ENCODE measurements around the gene TTBK1.

Gene TTBK1

DNA sequence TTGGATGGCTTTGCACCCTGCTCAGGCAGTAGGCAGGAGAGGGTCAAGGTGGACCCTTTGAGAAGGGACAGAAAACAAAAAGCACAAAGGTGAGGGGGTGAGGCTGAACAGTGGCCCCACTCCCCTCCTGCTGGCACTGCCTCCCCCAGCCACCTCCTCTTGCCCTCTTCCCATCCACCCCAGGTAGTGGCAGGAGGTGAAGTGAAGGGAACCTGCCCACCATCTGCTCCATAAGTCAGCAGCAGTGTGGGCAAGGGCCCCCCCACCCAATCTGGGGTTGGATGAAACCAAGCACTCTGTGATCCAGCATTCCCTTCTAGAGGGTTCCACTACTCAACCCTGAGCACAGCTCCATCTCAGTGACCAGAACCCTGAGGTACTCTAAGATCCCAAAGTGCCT is 28.7 kb downstream of the TTBK1 start:
- DNase-seq (ENCODE audit: low read depth, low spot score): no peak

DNA sequence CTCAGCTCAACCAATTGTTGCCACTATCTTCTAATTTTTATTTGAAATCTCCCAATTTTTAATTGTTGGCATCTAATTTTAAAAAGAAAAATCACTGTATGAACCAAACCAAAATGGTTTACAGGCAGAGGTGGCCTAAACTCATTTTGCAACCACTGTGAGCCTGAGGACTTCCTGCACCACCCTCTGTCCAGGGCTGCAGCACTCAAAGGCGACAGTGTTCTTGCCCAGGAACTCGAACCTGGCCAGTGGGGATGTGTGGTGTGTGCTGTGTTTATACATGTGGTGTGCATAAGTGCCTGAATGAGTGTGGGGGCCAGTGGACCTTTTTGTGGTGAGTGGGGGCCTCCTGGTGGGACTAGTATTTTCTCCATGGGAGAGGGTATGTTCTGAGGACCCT is 30.4 kb downstream of the TTBK1 start:
- DNase-seq (ENCODE audit: low read depth, low spot score): no peak

DNA sequence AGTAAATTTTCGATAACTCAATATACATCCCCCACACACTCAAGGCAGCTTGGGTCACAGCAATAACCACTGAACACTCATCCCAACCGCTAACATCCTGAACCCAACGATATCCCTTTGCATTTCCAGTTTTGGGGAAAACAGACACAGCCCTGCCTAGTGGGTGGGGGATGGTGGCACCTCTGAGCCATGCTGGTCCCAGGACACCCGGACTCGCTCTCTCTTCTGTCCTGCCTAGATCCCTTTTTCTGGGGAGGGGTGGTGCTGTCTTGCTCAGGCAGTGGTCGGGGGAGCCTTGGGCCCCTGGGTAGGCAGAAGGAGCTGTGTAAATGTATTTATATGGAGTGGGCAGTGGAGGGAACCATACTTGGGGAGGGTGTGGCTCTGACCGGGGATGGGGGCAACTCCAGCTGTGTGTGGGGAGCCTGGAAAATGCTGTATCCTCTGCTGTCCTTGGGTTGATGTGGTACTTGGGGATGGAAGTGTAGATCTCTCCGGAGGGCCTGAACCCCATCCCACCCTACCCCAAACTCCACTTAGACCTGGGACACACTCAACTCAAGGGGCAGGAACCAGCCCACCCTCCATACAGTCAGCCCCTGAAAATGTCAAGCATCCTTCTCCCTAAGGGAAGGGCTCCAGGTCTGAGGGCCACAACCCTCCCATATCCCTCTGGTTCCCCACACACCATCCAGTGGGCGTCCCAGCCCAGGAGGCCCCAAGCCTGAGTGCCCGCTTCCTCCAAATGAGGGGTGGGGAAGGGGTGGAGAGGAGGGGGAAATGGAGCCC is 31.0 kb downstream of the TTBK1 start:
- no peak for DNase-seq (ENCODE audit: low read depth, low spot score)

DNA sequence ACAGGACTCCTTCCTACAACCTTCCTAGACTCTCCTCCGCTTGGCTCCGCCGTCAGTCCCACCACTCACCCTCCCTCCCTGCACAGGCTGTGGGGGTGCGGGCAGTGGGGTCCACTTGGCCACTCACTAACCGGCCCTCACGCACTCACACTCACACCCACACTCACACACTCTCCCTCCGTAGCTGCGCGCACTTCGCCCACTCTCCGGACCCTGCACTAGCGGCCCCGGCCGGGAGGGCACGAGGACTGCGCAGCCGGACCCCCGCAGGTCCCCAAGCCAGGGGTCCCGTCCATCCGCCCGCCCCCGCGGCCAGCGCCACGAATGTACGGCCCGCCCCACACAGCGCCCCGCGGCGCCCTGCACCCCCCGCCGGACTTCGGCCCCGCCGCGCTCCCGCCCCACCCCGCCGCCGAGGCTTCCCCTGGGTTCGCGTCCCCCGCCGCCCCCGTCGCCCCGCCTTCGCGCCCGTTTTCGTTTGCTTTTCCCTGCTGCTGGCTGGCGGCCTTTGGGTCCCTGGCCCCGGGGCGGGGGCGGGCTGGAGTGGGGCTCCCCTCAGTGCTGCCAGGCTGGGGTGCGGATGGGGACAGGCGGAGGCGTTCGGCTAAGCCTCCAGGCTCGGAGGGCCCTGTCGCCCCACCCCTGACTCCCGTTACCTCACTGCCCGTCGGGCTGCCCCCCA is 31.8 kb downstream of the TTBK1 start:
- DNase-seq (ENCODE audit: low read depth, low spot score): no peak

DNA sequence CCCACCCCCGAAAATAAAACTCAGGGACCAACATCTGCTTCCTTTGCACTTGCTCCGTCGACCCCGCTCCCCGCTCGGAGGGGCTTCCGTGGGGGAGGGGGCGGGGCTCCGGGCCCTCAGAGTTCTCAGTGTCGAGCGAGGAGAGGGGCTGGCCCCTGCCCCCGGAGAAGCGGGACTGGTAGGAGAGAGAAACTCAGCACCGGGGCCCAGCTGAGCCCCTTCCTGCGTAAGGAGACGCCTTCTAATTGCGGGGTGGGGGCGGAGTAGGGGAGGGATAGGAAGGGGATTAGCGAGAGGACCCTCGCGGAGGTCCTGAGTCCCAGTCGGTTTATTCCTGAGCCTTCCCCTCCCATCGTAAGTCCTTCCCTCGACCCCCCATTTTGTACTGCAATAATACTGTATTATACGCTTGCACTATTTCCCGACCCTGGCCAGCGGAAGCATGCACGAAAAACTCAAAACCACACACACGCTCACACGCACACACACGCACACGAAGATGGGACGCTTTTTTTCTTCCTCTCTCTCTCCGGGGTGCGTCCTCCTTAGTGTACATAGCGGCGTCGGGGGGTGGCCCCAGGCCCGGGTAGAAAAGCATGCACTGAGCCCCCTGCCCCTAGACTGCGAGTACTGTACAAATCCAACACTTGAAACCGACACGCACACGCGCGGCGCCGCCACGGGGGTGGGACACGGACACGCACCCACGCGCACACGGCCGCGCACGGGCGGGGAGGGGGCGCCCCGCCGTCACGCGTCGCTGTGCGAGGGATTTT is 32.7 kb downstream of the TTBK1 start:
- no peak for DNase-seq (ENCODE audit: low read depth, low spot score)

DNA sequence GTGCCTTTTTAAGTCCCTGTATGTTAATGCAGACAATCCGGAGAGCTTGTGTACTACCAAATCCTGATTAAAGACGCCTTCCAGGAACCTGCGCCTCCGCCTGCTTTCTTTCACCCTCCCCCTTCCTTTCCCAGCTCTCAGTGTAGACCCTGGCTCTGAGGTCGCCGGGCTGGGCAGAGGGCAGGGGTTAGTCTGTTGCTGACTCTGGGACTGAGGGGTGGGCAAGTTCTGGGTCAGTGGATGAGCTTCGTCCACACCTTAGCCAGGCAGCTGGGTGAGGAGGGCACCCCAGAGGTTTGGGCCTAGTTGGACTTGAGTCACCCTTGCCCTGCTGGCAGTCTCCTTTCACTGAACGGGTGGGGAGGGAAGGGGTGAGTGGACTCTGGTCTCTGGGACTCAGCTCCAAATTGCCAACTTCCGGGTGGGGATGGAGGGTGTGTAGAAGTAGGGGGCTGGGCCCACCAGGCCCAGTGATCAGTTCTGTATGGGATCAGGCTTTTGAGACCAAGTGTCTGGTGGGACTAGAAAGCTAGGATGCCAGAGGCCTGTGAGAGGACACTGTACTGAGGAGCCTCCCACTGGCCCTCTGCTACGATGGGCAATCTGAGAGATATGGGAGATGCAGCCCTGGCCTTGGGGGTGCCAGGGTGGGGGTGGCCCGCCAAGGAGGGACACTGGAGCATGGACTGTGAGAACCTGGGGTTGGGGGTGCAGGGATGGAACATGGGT is 33.5 kb downstream of the TTBK1 start:
- no peak for DNase-seq (ENCODE audit: low read depth, low spot score)

DNA sequence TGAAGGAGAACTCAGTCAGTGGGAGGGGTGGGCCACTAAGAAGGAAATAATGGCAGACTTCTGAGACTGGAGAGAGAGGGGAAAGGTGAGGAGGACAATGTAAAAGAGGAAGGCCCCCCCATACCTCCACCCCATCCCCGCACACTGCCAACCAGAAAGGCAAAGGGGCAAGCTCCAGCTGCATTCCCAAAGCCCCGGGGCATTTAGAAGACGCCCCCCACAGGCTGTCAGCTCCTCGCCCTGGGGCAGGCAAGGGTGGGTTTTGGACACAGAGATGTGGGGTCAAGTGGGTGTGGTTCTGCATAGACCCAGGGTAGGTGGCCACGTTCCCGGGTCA is 34.0 kb downstream of the TTBK1 start:
- no peak for DNase-seq (ENCODE audit: low read depth, low spot score)

DNA sequence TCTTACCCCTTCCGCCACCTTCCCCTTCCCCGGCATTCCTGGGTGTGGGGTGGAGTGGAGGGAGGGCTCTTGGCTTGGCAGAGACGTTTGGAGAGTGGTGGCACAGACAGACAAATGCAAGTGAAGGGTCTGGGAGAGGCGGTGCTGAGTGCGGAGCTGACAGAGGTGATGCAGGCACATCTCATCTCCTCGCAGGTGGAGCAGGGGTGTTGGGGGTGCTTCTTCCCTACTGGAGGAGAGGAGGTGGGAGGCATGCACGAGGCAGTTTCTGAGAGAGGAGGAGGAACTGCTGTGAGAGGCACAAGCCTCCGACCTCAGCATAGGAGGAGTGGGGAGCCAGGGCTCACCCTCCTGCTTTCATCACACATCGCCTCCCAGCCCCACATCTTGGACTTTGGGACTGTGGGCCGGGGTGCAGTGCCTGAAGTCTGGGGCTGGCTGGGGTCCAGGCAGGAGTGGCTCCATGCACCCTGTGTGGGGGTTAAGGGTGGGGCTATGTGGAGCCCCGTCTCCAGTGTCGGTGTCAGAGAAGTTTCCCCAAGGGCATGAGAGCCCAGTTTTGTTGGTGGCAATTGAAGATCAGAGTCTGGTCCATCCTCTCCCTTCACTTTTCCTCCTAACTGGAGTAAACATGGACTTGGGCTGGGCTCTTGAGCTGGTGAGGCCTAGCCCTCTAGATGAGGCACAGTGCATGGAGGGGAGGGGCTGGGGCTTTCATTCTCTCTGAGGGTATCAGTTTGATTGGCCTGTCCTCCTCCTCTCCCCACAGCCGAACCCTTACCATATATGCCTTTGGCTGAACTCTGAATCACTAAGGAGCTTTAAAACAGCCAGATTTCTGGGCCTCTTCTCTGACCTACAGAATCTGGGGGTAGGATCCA is 34.6 kb downstream of the TTBK1 start:
- DNase-seq (ENCODE audit: low read depth, low spot score): no peak

DNA sequence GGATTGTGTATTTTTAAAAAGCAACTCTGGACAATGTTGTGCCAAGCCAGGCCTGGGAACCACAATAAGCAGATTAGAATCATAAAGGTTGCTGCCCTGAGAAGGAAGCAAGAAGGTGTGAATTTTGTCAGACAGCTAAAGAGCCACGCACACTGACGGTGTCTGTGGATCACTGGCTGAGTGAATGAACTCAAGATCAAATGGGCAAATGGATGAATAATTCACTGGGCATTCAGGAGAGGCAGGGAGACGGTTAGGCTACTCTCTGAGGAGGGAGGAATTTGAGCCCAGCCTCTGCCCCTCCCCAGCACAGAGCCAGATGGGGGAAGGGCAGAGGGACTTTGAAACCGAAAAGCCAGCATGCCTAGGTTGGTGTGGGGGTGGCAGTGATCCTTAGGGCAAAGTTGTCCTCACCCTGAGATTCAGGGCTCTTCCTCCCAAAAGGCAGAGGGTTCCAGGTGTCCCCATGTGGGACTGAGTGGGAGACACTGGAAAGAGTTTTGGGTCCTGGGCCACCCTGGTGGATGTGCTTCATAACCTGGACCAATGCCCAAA is 35.3 kb downstream of the TTBK1 start:
- DNase-seq (ENCODE audit: low read depth, low spot score): no peak

DNA sequence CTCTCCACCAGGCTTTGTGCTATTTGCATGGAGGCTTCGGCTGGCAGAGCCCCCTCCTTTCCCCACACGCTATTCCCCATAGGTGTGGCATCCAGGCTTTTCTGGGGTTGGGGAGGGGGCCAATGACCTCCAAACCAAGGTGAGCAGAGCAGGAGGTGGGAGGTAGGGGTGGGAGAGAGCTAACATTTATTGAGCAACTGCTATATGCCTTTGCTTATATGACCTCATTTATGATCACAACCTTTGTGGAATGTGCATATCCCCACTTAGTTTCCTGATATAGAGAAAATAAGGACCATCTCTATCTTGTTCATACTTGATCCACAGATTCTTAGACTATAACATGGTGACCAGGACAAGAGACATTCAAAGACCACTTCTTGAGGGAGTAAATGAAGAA is 37.0 kb downstream of the TTBK1 start:
- no peak for DNase-seq (ENCODE audit: low read depth, low spot score)

DNA sequence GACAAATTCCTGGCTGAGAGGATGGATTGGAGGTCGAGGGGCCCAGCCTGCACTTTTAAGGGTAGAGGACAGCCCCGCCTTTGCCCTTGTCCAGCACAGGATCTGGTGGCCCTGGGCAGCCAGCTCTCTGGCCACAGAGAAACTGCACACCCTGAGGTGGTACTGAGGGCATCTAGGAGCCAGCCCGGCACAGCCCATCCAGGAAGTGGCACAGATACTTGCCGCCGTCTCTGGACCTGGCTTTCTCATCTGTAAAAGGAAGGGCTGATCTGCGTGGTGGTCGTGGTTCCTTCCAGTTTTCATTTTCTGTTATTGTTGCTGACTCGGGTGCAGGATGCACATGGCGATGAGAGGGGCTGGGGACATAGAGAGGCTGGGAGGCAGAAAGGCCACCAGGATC is 38.8 kb downstream of the TTBK1 start:
- DNase-seq (ENCODE audit: low read depth, low spot score): no peak

DNA sequence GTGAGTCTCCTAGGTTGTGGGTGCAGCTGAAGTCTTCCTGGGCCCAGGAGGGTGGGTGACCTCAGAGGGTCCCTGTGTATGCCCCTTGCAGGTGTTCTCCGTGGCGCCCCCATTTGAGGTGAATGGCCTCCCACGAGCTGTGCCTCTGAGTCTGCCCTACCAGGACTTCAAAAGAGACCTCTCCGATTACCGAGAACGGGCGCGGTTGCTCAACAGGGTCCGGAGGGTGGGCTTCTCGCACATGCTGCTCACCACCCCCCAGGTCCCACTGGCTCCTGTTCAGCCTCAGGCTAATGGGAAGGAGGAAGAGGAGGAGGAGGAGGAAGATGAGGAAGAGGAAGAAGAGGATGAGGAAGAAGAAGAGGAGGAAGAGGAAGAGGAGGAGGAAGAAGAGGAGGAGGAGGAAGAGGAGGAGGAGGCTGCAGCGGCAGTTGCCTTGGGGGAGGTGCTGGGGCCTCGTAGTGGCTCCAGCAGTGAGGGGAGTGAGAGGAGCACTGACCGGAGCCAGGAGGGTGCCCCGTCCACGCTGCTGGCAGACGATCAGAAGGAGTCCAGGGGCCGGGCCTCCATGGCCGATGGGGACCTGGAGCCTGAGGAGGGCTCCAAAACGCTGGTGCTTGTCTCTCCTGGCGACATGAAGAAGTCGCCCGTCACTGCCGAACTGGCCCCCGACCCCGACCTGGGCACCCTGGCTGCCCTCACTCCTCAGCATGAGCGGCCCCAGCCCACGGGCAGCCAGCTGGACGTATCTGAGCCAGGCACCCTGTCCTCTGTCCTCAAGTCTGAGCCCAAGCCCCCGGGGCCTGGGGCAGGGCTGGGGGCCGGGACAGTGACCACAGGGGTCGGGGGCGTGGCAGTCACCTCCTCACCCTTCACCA is 39.6 kb downstream of the TTBK1 start:
- no peak for DNase-seq (ENCODE audit: low read depth, low spot score)

DNA sequence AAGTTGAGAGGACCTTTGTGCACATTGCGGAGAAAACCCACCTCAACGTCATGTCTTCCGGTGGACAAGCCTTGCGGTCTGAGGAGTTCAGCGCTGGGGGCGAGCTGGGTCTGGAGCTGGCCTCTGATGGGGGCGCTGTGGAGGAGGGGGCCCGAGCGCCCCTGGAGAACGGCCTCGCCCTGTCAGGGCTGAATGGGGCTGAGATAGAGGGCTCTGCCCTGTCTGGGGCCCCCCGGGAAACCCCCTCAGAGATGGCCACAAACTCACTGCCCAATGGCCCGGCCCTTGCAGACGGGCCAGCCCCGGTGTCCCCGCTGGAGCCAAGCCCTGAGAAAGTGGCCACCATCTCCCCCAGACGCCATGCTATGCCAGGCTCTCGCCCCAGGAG is 40.2 kb downstream of the TTBK1 start:
- no peak for DNase-seq (ENCODE audit: low read depth, low spot score)

DNA sequence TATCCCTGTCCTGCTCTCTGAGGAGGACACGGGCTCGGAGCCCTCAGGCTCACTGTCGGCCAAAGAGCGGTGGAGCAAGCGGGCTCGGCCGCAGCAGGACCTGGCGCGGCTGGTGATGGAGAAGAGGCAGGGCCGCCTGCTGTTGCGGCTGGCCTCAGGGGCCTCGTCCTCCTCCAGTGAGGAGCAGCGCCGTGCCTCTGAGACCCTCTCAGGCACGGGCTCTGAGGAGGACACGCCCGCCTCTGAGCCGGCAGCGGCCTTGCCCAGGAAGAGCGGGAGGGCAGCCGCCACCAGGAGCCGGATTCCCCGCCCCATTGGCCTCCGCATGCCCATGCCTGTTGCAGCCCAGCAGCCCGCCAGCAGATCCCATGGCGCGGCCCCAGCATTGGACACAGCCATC is 40.6 kb downstream of the TTBK1 start:
- peak; percentile 73 for DNase-seq (ENCODE audit: low read depth, low spot score)

DNA sequence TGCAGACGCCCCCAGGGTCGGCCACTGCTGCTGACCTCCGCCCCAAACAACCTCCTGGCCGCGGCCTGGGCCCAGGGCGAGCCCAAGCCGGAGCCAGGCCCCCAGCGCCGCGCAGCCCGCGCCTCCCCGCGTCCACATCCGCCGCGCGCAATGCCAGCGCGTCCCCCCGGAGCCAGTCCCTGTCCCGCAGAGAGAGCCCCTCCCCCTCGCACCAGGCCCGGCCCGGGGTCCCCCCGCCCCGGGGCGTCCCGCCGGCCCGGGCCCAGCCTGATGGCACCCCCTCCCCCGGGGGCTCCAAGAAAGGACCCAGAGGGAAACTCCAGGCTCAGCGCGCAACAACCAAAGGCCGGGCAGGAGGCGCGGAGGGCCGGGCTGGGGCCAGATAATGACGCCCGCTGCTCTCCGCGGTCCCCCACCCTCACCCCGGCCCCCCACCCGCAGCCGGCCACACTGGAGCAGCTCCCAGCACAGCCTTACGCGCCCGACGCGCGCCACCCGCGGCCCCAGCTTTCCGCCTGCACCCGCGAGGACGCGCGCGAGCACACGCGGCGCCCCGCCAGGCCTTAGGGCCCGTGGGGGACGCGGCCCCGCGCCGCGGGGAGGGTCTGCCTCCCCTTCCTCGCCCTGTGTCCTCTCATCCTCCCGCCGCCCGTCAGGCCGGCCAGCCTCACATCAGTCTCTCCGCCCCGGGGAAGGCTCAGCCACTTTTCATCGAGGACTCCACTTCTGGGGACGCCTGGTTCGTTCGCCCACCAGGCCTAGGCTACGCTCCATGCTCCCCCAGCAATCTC is 41.9 kb downstream of the TTBK1 start:
- DNase-seq (ENCODE audit: low read depth, low spot score): no peak

DNA sequence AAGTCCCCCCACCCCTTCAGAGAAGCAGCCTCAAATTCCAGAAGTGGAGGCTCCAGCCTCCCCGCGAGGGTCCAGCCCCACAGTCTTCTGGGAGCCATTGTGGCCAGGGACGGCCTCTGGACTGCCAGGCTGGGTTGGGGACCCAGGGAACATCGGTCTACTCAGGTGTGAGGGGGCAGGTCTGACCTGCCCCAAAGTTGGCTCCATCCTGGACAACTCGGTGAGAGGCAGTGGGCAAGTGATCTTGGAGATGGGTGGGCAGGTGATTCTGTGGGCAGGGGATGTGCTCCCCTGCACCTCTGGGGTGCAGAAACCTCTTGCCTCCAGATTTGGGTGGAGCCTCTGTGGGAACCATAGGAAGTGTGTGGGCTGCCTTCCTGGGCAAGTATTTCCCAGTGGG is 42.6 kb downstream of the TTBK1 start:
- DNase-seq (ENCODE audit: low read depth, low spot score): no peak

DNA sequence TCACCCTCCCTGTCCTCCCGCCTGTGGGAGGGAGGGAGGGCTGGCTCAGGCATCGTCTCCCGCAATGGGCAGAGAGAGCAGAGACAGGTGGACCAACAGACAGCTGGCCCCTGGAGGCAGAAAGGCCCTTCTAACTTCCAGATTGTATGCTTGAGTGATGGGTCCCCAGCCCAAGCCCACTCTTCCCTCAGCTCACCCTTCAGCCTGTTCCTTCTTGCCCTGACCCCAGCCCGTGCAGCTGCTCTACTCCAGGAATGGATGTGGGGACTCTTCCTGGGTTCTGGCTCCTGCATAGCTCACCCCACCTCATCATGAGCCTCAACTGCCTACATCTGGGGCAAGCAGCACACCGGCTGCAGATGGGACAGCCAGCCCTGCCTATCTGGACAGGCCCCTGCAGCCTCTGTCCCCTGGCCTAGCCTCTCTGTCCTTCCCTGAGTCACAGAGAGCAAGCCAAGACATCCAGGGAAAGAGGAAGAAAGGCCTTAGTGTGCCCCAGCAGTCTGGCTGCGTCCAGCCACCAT is 43.2 kb downstream of the TTBK1 start:
- no peak for DNase-seq (ENCODE audit: low read depth, low spot score)

DNA sequence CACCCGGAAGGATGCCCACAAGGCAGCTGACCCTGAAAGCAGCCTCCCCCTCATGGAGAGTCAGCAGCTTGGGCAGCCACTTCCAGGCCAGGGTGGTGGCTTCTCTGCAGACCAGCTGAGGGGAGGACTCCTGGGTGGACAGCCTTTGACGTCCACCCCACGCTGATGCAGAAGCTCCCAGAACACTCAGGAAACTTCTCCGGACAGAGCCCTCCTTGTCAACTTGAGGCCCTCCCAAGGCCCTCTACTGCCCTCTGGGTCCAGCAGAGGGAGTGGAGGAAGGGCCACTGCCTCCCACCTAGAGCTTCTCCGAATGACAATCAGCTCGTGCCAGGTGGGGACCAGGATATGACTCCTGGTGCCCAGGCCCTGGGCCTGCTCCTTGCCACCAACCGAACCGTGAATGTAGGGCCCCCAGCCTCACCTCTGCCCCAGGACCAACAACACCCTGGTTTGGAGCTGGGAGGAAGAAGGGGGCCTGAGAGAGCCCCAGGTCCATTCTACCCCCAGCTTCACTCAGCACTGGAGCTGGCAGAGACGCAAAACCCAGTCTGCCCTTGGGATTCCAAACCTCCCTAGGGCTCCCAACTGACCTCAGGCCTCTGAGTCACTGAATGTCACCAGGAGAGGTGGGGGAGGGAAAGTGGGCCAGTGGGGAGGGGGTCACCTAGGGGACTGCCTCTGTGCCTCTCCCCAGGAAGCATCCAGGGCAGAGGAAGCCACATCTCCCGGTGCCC is 43.9 kb downstream of the TTBK1 start:
- no peak for DNase-seq (ENCODE audit: low read depth, low spot score)

Measured in ELF-1 (cell line).